ENCODE data around the gene LOXL1.

LOXL1 gene

GRCh38 chr15:73886717-73887345 is 39.4 kb upstream of the LOXL1 start:
- TF ChIP-seq, protein P1, sequence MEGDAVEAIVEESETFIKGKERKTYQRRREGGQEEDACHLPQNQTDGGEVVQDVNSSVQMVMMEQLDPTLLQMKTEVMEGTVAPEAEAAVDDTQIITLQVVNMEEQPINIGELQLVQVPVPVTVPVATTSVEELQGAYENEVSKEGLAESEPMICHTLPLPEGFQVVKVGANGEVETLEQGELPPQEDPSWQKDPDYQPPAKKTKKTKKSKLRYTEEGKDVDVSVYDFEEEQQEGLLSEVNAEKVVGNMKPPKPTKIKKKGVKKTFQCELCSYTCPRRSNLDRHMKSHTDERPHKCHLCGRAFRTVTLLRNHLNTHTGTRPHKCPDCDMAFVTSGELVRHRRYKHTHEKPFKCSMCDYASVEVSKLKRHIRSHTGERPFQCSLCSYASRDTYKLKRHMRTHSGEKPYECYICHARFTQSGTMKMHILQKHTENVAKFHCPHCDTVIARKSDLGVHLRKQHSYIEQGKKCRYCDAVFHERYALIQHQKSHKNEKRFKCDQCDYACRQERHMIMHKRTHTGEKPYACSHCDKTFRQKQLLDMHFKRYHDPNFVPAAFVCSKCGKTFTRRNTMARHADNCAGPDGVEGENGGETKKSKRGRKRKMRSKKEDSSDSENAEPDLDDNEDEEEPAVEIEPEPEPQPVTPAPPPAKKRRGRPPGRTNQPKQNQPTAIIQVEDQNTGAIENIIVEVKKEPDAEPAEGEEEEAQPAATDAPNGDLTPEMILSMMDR (conservative IDR thresholded peaks at IDR 0.05; ENCODE audit: control insufficient read depth, insufficient read depth, low read depth, low read length): no peak
- H3K4me3 ChIP-seq (ENCODE audit: control insufficient read depth, low read depth, low read length): no peak overlapping the region
- DNase-seq (ENCODE audit: low read depth): no peak

- H3K4me3 ChIP-seq (ENCODE audit: control insufficient read depth, low read depth, low read length): no peak overlapping the region
- TF ChIP-seq, protein P1 (conservative IDR thresholded peaks at IDR 0.05; ENCODE audit: control insufficient read depth, insufficient read depth, low read depth, low read length): no peak
- no peak for DNase-seq (ENCODE audit: low read depth)
These were observed 38.8 kb upstream of the LOXL1 start for GRCh38 chr15:73887481-73887880.

- TF ChIP-seq, protein P1 (conservative IDR thresholded peaks at IDR 0.05; ENCODE audit: control insufficient read depth, insufficient read depth, low read depth, low read length): no peak
- H3K4me3 ChIP-seq (ENCODE audit: control insufficient read depth, low read depth, low read length): no peak overlapping the region
- DNase-seq (ENCODE audit: low read depth): no peak
These were observed 37.8 kb upstream of the LOXL1 start for GRCh38 chr15:73888224-73889041.

GRCh38 chr15:73889053-73889761 is 37.1 kb upstream of the LOXL1 start:
- TF ChIP-seq, protein P1 (conservative IDR thresholded peaks at IDR 0.05; ENCODE audit: control insufficient read depth, insufficient read depth, low read depth, low read length): no peak
- DNase-seq (ENCODE audit: low read depth): no peak
- H3K4me3 ChIP-seq (ENCODE audit: control insufficient read depth, low read depth, low read length): no peak overlapping the region

DNA sequence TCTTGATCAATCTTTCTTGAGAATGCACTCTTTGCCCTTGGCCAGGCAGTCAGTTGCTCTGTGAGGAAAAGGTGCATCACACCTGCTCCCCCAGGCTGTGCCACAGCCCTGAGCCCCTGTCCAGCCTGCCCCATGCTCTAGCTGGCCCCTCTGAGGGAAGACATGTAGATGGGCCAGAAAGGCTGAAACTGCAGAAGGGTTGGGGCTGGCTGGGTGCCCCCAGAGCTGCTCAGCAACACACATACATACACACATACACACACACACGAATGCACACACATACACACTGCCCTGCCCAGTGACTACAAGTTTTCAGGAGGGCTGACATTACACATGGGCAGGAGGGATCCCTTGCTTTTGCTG is 36.5 kb upstream of the LOXL1 start:
- TF ChIP-seq, protein P1 (conservative IDR thresholded peaks at IDR 0.05; ENCODE audit: control insufficient read depth, insufficient read depth, low read depth, low read length): no peak
- DNase-seq (ENCODE audit: low read depth): no peak
- no peak overlapping the region for H3K4me3 ChIP-seq (ENCODE audit: control insufficient read depth, low read depth, low read length)

GRCh38 chr15:73891328-73892315 is 34.6 kb upstream of the LOXL1 start:
- TF ChIP-seq, protein P1 (conservative IDR thresholded peaks at IDR 0.05; ENCODE audit: control insufficient read depth, insufficient read depth, low read depth, low read length): no peak
- DNase-seq (ENCODE audit: low read depth): no peak
- no peak overlapping the region for H3K4me3 ChIP-seq (ENCODE audit: control insufficient read depth, low read depth, low read length)

Measured in fibroblast of mammary gland (primary cell).